Esophagus squamous epithelium (tissue), 5 donors: ENCODE measurements around the gene ERVV-1. TPM values are rescaled to one million over a fixed set of nuclear protein-coding genes. Genes with fewer than 3 reads are reported as not detected.
"Not testable (repeated sequence)": the region's sequence is repeated elsewhere in the genome, so short reads cannot be mapped to it uniquely, and the experiment has no call there.

Source experiments
- DNase-seq: peaks from one replicate; lab custom pipeline; 2025; lab: John Stamatoyannopoulos, UW
- H3K27ac ChIP-seq, 4 donors: fragments of 200-600 bp; sonication (generic); one replicate each; pipeline ENCODE4 v1.5.1; 2016 to 2019; ENCODE audit warnings: mild to moderate bottlenecking in 1 of 4
- H3K27me3 ChIP-seq, 4 donors: fragments of 200-600 bp; sonication (generic); 1 replicate in 3 of 4; 2 replicates in 1 of 4; pipeline versions ENCODE4 v1.5.1 to v1.6.0; 2017 to 2021; ENCODE audit warnings: antibody characterized with exemption in 1 of 4
- H3K36me3 ChIP-seq, 3 donors: fragments of 200-600 bp; sonication (generic); one replicate each; pipeline ENCODE4 v1.5.1; 2016 to 2019
- H3K4me1 ChIP-seq, 3 donors: fragments of 200-600 bp; sonication (generic); one replicate each; pipeline ENCODE4 v1.5.1; 2017 to 2019
- H3K4me3 ChIP-seq, 4 donors: fragments of 200-600 bp; sonication (generic); 1 replicate in 3 of 4; 2 replicates in 1 of 4; pipeline ENCODE4 v1.5.1; 2016 to 2019; ENCODE audit warnings: mild to moderate bottlenecking in 2 of 4, moderate library complexity in 1 of 4
- H3K9me3 ChIP-seq, 3 donors: fragments of 200-600 bp; sonication (generic); one replicate each; pipeline ENCODE4 v1.5.1; 2016 to 2019
- CTCF ChIP-seq, 6 experiments: fragments of 450-650 bp in 4 of 6; fragments of 200-600 bp in 2 of 6; sonication (generic) in 2 of 6; IDR thresholded peaks; one replicate each; pipeline ENCODE4 v1.5.1; 2016 to 2019; ENCODE audit warnings: antibody characterized with exemption in 6 of 6, mild to moderate bottlenecking in 4 of 6, moderate library complexity in 4 of 6
- POLR2A ChIP-seq, 4 donors: fragments of 450-650 bp; IDR thresholded peaks; one replicate each; pipeline ENCODE4 v1.6.1; 2017; ENCODE audit warnings: antibody characterized with exemption in 4 of 4, mild to moderate bottlenecking in 4 of 4, moderate library complexity in 3 of 4
- WGBS, 2 donors: methylation state at CpG; one replicate each; pipeline ENCODE4 v1.1.5; 2018; 5-methylcytosine and 5-hydroxymethylcytosine counted together
- intact Hi-C: fragments of 100-400 bp; cut with DNase I; formaldehyde crosslinking; loops from one replicate; pipeline ENCODE4 v1.15.0; 2022
- total RNA-seq, 4 donors: library from RNA; depleted of rRNA; stranded (reverse); fragments of >200 nt; gene quantifications; one replicate each; pipeline ENCODE4 v1.1.0, GENCODE V29; 2016
- donor health status: DM: yes; HTN: yes; CAD: no.

Gene ERVV-1
- total RNA-seq, 4 donors from 2014 or later, result not detected

GRCh38 chr19:53015159-53015558 is 1.4 kb downstream of the ERVV-1 start:
- DNase-seq, result no peak
- intact Hi-C loops, result no loop called here
- H3K9me3 ChIP-seq, result peaks cover 0 to 41% (median 0%) of the 10 kb centered on the region in 3 donors
- H3K4me1 ChIP-seq, result no peaks in the 10 kb centered on the region
- no peak for TF ChIP-seq CTCF (IDR thresholded peaks at IDR 0.05)
- no peaks in the 10 kb centered on the region for H3K36me3 ChIP-seq
- WGBS, 2 donors, result 79 to 89% methylated on average over 2 of the region's 2 CpGs
- no peak overlapping the region for H3K27ac ChIP-seq
- no peak overlapping the region for H3K4me3 ChIP-seq
- H3K27me3 ChIP-seq, result no peaks in the 10 kb centered on the region

- TF ChIP-seq POLR2A (IDR thresholded peaks at IDR 0.05), result no peak
- no peak for DNase-seq
- Histone ChIP-seq H3K9me3 (peaks cover 0 to 41% (median under 1%) of the 10 kb centered on the region in 3 donors), H3K27me3 (no peaks in the 10 kb centered on the region), H3K27ac (no peak overlapping the region), H3K4me1 (no peaks in the 10 kb centered on the region), H3K4me3 (no peak overlapping the region), H3K36me3 (no peaks in the 10 kb centered on the region)
- intact Hi-C loops, result no loop called here
- WGBS, 2 donors, result 89 to 100% methylated on average over 1 to 8 of the region's 8 CpGs
Observed at GRCh38 chr19:53015730-53016129, 2.0 kb downstream of the ERVV-1 start.

- H3K4me3 ChIP-seq, result no peak overlapping the region
- H3K36me3 ChIP-seq, result no peaks in the 10 kb centered on the region
- H3K27ac ChIP-seq, result no peak overlapping the region
- intact Hi-C loops, result no loop called here
- no peaks in the 10 kb centered on the region for H3K27me3 ChIP-seq
- H3K9me3 ChIP-seq, result peaks cover 0 to 51% (median 7%) of the 10 kb centered on the region in 3 donors
- WGBS, 2 donors, result 11% methylated on average over 1 of the region's 1 CpG; no CpG with 5 or more reads in 1 of the 2 donors
- DNase-seq, result no peak
- TF ChIP-seq CTCF (IDR thresholded peaks at IDR 0.05) (no peak), POLR2A (IDR thresholded peaks at IDR 0.05) (no peak)
- H3K4me1 ChIP-seq, result no peaks in the 10 kb centered on the region
Observed at GRCh38 chr19:53019684-53020083, 6.0 kb downstream of the ERVV-1 start.

- H3K4me3 ChIP-seq, intact Hi-C loops, H3K4me1 ChIP-seq, H3K27me3 ChIP-seq, H3K36me3 ChIP-seq, H3K27ac ChIP-seq, DNase-seq: not testable (repeated sequence)
- H3K9me3 ChIP-seq, result peaks cover 0 to 52% (median 0%) of the 10 kb centered on the region in 3 donors
- WGBS, 2 donors, result 24 to 26% methylated on average over 3 to 5 of the region's 7 CpGs
Observed at GRCh38 chr19:53028306-53028705, 14.6 kb downstream of the ERVV-1 start.

- no peak for TF ChIP-seq CTCF (IDR thresholded peaks at IDR 0.05)
- TF ChIP-seq POLR2A (IDR thresholded peaks at IDR 0.05), result no peak
- H3K9me3 ChIP-seq, result peaks cover 0 to 50% (median 16%) of the 10 kb centered on the region in 3 donors
- no peak for DNase-seq
- no peak overlapping the region for H3K27ac ChIP-seq
- intact Hi-C loops, result no loop called here
- H3K4me3 ChIP-seq, result no peak overlapping the region
- no peaks in the 10 kb centered on the region for H3K4me1 ChIP-seq
- H3K36me3 ChIP-seq, result no peaks in the 10 kb centered on the region
- WGBS, 2 donors, result 78 to 79% methylated on average over 2 of the region's 2 CpGs
- H3K27me3 ChIP-seq, result peaks cover 0 to 24% (median 0%) of the 10 kb centered on the region in 4 donors
Observed at GRCh38 chr19:53034054-53034453, 20.3 kb downstream of the ERVV-1 start.

GRCh38 chr19:53034948-53035675 is 21.4 kb downstream of the ERVV-1 start:
- Histone ChIP-seq H3K36me3 (no peaks in the 10 kb centered on the region), H3K27ac (no peak overlapping the region), H3K4me3 (no peak overlapping the region), H3K9me3 (peaks cover 0 to 53% (median 16%) of the 10 kb centered on the region in 3 donors), H3K27me3 (peaks cover 0 to 34% (median 0%) of the 10 kb centered on the region in 4 donors), H3K4me1 (no peaks in the 10 kb centered on the region)
- no peak for DNase-seq
- TF ChIP-seq CTCF (IDR thresholded peaks at IDR 0.05) (no peak), POLR2A (IDR thresholded peaks at IDR 0.05) (no peak)
- intact Hi-C loops, result no loop called here
- 43 to 57% methylated on average over 4 of the region's 4 CpGs for WGBS, 2 donors
